Tibial nerve (tissue), 4 donors: ENCODE results near the gene NPB.

Experiments
- EP300 ChIP-seq, 2 donors: sonication (generic); formaldehyde crosslinking; IDR thresholded peaks; one replicate each; pipeline ENCODE4 v1.6.1; 2017; ENCODE audit warnings: antibody characterized with exemption in 2 of 2, mild to moderate bottlenecking in 1 of 2
- POLR2A ChIP-seq, 2 donors: fragments of 450-650 bp; IDR thresholded peaks; one replicate each; pipeline ENCODE4 v1.6.1; 2017; ENCODE audit warnings: antibody characterized with exemption in 2 of 2, mild to moderate bottlenecking in 2 of 2, moderate library complexity in 2 of 2
- TF ChIP-seq, protein P1 (sequence below), 5 experiments: fragments of 200-600 bp in 3 of 5; fragments of 450-650 bp in 2 of 5; sonication (generic) in 3 of 5; IDR thresholded peaks; one replicate each; pipeline ENCODE4 v1.5.1; 2016 to 2019; ENCODE audit warnings: antibody characterized with exemption in 5 of 5, mild to moderate bottlenecking in 3 of 5, moderate library complexity in 2 of 5

DNA sequence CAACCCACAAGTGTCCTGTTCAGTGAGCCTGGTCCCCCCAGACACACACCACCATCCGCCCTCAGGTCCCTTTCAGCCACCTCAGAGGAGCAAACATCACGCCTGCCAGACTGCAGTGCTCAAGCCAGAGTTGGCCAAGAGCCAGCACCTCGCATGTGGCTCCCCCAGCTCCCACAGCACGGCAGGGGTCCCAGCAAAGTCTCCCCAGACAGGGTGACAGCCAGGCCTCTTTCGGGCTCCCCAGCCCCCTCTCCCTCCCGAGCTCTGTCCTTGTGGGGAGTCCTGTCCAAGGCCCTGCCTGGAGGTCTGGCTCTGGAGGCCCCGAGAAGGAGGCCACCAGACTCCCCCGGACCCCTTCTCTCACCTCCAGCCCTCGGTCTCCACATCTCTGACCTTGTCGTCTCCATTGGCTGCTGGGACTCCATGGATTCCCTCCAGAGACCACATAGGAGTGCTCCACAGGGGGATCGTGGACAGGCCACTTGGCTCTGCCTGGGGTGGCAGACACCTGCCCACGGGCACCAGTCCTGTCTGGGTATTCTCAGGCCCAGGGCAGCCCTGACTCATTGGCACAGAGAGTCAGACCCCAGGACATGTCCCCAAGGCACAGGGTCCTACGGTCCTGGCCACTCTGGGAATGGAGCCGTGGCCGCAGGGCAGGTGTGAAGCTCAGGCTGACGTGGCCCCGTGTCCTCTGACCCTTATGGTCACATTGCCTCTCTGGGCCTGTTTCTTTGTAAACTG lies 46.8 kb downstream of the NPB start:
- TF ChIP-seq, protein P1, sequence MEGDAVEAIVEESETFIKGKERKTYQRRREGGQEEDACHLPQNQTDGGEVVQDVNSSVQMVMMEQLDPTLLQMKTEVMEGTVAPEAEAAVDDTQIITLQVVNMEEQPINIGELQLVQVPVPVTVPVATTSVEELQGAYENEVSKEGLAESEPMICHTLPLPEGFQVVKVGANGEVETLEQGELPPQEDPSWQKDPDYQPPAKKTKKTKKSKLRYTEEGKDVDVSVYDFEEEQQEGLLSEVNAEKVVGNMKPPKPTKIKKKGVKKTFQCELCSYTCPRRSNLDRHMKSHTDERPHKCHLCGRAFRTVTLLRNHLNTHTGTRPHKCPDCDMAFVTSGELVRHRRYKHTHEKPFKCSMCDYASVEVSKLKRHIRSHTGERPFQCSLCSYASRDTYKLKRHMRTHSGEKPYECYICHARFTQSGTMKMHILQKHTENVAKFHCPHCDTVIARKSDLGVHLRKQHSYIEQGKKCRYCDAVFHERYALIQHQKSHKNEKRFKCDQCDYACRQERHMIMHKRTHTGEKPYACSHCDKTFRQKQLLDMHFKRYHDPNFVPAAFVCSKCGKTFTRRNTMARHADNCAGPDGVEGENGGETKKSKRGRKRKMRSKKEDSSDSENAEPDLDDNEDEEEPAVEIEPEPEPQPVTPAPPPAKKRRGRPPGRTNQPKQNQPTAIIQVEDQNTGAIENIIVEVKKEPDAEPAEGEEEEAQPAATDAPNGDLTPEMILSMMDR (IDR thresholded peaks at IDR 0.05): no peak
- TF ChIP-seq EP300 (IDR thresholded peaks at IDR 0.05) (no peak), POLR2A (IDR thresholded peaks at IDR 0.05) (no peak)
